Fibroblast of mammary gland (primary cell): ENCODE data around the gene SELPLG.

ENCODE experiments used
- DNase-seq: peaks from one replicate; pipeline ENCODE4 v3.0.0-alpha.2; 2010; ENCODE audit warnings: low read depth
- H3K4me3 ChIP-seq: 2 replicates; pipeline ENCODE4 v1.5.1; 2011; ENCODE audit warnings: low read depth, mild to moderate bottlenecking, low read length, moderate library complexity; ENCODE audit not compliant: control insufficient read depth
- CTCF ChIP-seq: conservative IDR thresholded peaks from 2 replicates; pipeline ENCODE4 v1.5.1; 2011; ENCODE audit warnings: low read depth, low read length, inconsistent platforms; ENCODE audit not compliant: control insufficient read depth, insufficient read depth

Gene SELPLG

GRCh38 chr12:108584456-108585065 lies 49.1 kb downstream of the SELPLG start:
- no peak overlapping the region for H3K4me3 ChIP-seq
- no peak for TF ChIP-seq CTCF
- DNase-seq = no peak

- DNase-seq = no peak
- no peak overlapping the region for H3K4me3 ChIP-seq
- TF ChIP-seq CTCF = no peak
These were observed 49.7 kb downstream of the SELPLG start for GRCh38 chr12:108583991-108584390.

- H3K4me3 ChIP-seq = no peak overlapping the region
- DNase-seq = no peak
- TF ChIP-seq CTCF = no peak
These were observed 50.5 kb downstream of the SELPLG start for GRCh38 chr12:108582978-108583770.

- DNase-seq = no peak
- no peak overlapping the region for H3K4me3 ChIP-seq
- TF ChIP-seq CTCF = no peak
These were observed 51.2 kb downstream of the SELPLG start for GRCh38 chr12:108582509-108582908.

- H3K4me3 ChIP-seq = no peak overlapping the region
- no peak for TF ChIP-seq CTCF
- no peak for DNase-seq
These were observed 52.1 kb downstream of the SELPLG start for GRCh38 chr12:108581311-108582227.

- peak; percentile 56 for DNase-seq
- no peak overlapping the region for H3K4me3 ChIP-seq
- TF ChIP-seq CTCF = no peak
These were observed 53.2 kb downstream of the SELPLG start for GRCh38 chr12:108580531-108580930.
